Smooth muscle cell of the brain vasculature (primary cell): ENCODE measurements around the gene NEGR1.

Experiments
- DNase-seq: peaks from one replicate; pipeline ENCODE4 v3.0.0-alpha.2; 2012; ENCODE audit warnings: low read depth, low spot score

Gene NEGR1

DNA sequence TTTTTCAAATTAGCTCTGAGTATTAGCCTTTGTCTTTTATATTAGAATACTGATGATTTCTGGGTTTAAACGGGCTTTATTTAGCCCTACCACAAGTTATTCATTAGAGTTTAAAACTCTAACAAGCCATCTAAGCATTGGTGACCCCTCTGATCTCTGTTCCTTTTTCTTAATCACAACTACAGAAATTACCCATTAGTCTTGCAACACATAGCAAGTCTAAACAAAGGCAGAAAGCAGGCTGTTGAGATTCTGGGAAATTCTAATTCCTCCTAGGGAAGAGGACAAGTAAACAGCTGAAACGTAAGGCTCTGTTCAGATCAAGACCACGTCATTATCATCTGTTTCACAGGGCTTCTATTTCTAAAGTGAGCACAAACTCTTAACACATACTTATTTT lies 710.3 kb downstream of the NEGR1 start:
- no peak for DNase-seq

- no peak for DNase-seq
Observed at GRCh38 chr1:71566413-71566812, 715.9 kb downstream of the NEGR1 start.

GRCh38 chr1:71565831-71566230 lies 716.5 kb downstream of the NEGR1 start:
- no peak for DNase-seq

- DNase-seq: no peak
Observed at GRCh38 chr1:71565262-71565661, 717.1 kb downstream of the NEGR1 start.

GRCh38 chr1:71562298-71562697 lies 720.0 kb downstream of the NEGR1 start:
- no peak for DNase-seq

DNA sequence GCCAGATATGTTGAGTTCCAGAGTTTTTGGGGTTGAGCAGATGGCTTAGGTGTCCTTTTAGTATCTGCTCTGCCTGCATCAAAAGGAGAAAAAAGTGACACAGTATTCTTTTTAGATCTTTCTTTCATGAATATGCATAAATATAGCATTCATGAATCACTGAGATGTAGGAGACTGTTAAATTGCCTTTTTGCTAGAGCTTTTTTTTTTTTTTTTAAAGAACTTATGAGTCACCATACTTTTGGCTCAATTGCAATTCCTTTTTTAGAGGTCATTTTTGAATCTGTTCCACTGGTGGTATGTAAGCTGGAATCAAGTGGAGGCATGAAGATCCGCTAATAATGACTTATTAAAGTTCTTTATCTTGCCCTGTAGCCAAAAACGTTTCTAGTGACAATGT lies 720.6 kb downstream of the NEGR1 start:
- DNase-seq: no peak

DNA sequence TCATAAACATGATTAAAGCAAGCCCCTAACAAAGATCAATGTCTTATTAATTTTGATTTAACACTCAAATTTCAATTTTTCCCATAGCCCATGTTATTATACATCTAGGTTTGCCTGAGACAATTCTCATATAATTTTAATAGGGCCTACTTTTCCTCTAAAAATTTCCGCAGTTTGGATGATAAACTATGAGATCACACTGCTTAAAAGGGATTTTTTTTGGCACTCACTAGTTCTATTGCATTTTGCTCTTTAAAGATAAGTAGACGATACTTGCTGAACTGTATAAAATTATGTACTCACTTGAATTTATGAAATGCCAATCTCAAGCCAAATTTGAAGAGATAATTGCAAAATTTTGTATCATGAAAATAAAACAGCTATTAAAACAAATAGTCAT lies 721.1 kb downstream of the NEGR1 start:
- no peak for DNase-seq

DNA sequence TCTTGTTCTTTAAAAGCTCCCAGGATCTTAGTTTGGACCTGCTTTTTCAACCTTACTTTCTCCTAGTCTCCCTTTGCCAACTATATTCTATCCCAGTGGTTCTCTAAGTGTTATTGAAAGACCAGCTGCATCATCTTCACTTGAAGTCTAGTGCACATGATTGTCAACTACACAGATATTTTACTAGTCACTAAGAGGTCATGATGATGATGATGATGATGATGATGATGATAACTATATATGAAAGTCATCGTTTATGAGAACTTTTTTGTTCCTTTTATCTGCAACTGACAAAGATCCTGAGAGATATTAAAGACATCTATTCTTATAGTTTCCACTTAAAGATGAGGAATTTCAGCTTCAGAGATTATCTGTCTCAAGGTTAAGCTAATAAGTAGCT lies 722.5 kb downstream of the NEGR1 start:
- no peak for DNase-seq

DNA sequence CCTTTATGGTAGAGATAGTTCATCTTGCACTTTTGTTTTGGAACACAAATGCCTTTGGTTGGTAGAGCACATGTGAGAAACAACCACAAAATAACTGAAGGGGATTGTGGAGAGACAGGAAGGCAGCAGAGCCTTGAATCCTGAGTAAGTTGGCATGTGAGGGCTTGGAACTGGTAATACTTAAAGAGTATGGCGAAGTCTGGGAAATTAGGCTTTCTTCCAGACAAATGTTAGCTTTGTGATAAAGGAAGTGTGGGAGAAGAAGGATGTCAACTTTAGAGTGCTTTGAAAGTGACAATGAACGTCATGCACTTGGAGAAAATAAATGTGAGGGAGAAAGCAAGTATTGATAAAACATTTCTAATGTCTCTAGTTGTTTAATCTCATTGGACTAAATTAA lies 725.2 kb downstream of the NEGR1 start:
- no peak for DNase-seq

DNA sequence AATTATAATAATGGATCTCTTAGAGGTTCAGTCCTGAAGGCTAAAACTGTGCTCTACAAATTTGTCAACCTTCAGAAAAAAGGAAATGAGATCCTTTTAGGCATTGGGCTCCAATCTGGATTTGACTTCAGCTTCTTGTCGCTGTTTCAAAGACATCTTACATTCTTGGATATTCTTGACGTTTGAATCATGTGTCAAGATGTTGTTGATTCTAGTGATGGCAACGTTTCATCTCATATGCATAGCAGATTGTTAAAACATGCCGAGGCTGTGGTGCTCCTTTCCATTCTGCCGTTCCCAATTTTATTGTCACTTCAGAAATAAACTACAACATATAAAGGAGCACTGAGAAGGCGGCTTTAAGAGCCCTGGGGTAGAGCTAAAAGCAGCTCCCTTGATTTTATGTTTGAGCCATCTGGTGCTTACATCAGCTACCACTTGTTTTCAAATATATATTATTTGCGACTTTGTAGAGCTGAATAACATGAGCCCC lies 733.9 kb downstream of the NEGR1 start:
- DNase-seq: no peak

- no peak for DNase-seq
Observed at GRCh38 chr1:71542155-71542554, 740.2 kb downstream of the NEGR1 start.

DNA sequence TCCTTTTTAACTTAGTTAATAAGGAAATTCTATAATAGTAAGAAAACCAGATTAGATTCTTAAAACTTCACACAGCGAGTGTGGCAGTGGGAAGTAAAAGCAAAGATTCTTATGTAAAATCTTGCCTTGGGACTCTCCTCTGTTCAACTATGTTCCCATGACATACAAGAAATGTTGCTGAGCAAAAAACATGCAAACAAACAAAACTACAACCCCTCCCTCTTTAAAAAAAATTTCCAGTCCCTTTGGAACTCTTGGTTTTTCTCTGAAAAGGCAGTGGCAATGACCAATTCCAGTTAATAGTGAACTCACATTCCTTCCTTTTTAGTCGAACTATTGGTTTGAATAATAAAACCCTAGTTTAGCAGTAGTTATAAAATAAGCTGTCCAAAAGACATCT lies 748.4 kb downstream of the NEGR1 start:
- no peak for DNase-seq

GRCh38 chr1:71532343-71532742 lies 750.0 kb downstream of the NEGR1 start:
- no peak for DNase-seq

GRCh38 chr1:71526824-71527223 lies 755.5 kb downstream of the NEGR1 start:
- DNase-seq: no peak

- no peak for DNase-seq
Observed at GRCh38 chr1:71522721-71523120, 759.6 kb downstream of the NEGR1 start.

DNA sequence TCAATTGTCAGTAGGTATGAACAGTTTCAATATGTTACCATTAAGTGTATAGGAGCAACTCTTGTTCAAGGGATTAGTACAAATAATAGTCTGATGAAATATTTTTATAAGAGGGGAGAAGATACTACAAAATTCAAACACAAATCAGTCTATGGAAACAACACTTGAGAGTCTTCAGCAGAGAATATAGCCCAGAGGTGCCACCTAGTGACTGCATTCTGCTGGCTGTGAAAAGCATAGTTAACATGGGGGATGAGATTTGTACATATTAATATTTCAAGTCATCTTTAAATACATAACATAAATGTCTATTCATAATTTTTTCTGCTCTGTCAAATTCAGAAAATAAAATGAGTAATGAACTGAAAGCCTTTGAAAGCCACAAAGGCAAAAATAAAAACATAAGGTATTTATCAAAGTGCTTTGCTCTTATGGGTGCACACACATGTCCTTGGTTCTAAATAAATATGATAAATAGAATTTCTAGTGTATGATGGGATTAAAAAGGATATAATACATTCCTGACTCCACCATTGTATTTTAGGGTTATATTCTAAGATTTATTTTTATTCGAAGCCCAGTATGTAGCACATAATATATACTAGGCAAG lies 760.6 kb downstream of the NEGR1 start:
- no peak for DNase-seq

DNA sequence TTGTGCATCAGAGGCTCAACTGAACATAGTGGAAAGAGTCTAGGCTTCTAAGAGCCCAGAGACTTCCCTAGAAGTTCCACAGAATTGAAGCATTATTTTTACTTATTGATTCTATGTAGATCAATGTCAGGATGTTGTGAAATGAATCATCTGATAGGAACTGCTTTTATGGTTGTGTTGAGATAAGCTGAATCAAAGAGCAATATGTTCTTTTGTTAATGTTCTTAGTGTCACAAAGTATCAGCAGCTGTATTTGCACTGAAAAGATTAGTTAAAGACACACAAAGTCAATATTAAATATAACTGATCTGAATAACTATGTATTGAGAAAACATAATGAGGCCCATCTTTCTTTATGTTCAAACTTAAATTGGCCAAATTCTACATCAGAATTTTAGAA lies 770.8 kb downstream of the NEGR1 start:
- DNase-seq: no peak

- DNase-seq: no peak
Observed at GRCh38 chr1:71510725-71511124, 771.6 kb downstream of the NEGR1 start.

GRCh38 chr1:71509051-71509595 lies 773.2 kb downstream of the NEGR1 start:
- DNase-seq: no peak

GRCh38 chr1:71502006-71502405 lies 780.3 kb downstream of the NEGR1 start:
- no peak for DNase-seq

DNA sequence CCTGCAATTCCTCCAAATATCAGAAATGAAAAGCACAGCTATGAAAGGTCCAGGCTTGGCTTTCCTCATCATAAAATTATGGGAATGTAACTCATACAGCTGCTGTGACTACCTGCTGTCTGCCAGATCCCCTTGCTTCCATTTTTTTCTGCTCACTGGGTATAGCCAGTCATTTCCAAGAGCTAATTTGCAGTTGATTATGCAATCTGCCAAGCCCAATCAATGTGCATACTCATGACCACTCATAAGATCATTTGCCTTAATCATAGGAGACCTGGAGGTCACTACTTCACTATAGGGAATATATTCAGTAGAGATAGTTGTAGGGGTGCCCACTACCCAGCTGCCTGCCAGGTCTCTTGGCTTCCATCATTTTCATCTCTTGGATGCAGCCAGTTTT lies 783.8 kb downstream of the NEGR1 start:
- no peak for DNase-seq

DNA sequence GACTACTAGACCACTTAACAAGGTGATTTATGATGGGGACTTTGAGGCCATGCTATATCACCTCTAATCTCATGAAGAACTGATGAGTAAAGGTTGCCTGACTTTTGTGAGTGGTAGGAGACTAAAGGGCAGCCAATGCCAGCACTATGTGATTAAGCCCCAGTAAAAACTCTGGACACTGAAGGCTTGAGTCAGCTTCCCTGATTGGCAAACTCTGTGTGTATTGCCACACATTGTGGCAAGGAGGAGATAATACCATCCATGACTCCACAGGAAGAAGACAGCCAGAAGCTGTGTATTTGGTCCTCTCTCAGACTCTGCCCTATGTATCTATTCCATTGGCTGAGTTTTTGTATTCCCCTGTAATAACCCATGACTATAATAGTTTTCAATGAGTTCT lies 788.2 kb downstream of the NEGR1 start:
- no peak for DNase-seq

- DNase-seq: no peak
Observed at GRCh38 chr1:71492298-71493041, 789.9 kb downstream of the NEGR1 start.
